Thymus (tissue), 11 donors: ENCODE results near the gene RBPMS2. TPM values are rescaled to one million over a fixed set of nuclear protein-coding genes. Genes with fewer than 3 reads are reported as not detected.
"Not testable (repeated sequence)": the region's sequence is repeated elsewhere in the genome, so short reads cannot be mapped to it uniquely, and the experiment has no call there.

Source experiments
- DNase-seq, 9 donors: peaks; one replicate each; pipeline ENCODE4 v3.0.0-alpha.2; 2013; ENCODE audit warnings: low spot score in 9 of 9, low read depth in 6 of 9, missing footprints in 1 of 9
- H3K27ac ChIP-seq, 2 donors: one replicate each; pipeline ENCODE4 v1.5.1; 2013; ENCODE audit warnings: control low read depth in 1 of 2, low read depth in 1 of 2, low read length in 1 of 2, mild to moderate bottlenecking in 1 of 2, moderate library complexity in 1 of 2
- H3K27me3 ChIP-seq, 2 donors: one replicate each; pipeline ENCODE4 v1.5.1; 2013; ENCODE audit warnings: low read length in 1 of 2; ENCODE audit not compliant: control insufficient read depth in 2 of 2, insufficient read depth in 1 of 2
- H3K36me3 ChIP-seq, 2 donors: one replicate each; pipeline ENCODE4 v1.5.1; 2013; ENCODE audit warnings: low read length in 1 of 2, mild to moderate bottlenecking in 1 of 2, moderate library complexity in 1 of 2; ENCODE audit not compliant: control insufficient read depth in 2 of 2, insufficient read depth in 2 of 2
- H3K4me1 ChIP-seq, 2 donors: one replicate each; pipeline ENCODE4 v1.5.1; 2013; ENCODE audit warnings: low read length in 2 of 2; ENCODE audit not compliant: control insufficient read depth in 2 of 2, insufficient read depth in 2 of 2
- H3K4me3 ChIP-seq, 2 donors: one replicate each; pipeline ENCODE4 v1.5.1; 2013; ENCODE audit warnings: low read length in 2 of 2, control low read depth in 1 of 2, mild to moderate bottlenecking in 1 of 2
- H3K9me3 ChIP-seq, 2 donors: one replicate each; pipeline ENCODE4 v1.5.1; 2013; ENCODE audit warnings: low read length in 1 of 2, mild to moderate bottlenecking in 1 of 2; ENCODE audit not compliant: control insufficient read depth in 2 of 2, insufficient read depth in 1 of 2
- WGBS: extraction: QIAGEN DNeasy Blood & Tissue Kit; methylation state at CpG from one replicate; pipeline ENCODE4 v1.1.7; 2013; 5-methylcytosine and 5-hydroxymethylcytosine counted together
- polyA plus RNA-seq: library from polyadenylated mRNA; stranded (reverse); fragments of 200-250 nt; gene quantifications from one replicate; pipeline ENCODE4 v1.2.3, GENCODE V29; 2013
- total RNA-seq: library from RNA; stranded (reverse); fragments of 120-200 nt; gene quantifications from one replicate; pipeline ENCODE4 v1.2.4, GENCODE V29; 2013
- donor health status: healthy.

RBPMS2 gene
- total and polyA plus RNA-seq, 2 donors = 0.19 to 4.2 TPM

DNA sequence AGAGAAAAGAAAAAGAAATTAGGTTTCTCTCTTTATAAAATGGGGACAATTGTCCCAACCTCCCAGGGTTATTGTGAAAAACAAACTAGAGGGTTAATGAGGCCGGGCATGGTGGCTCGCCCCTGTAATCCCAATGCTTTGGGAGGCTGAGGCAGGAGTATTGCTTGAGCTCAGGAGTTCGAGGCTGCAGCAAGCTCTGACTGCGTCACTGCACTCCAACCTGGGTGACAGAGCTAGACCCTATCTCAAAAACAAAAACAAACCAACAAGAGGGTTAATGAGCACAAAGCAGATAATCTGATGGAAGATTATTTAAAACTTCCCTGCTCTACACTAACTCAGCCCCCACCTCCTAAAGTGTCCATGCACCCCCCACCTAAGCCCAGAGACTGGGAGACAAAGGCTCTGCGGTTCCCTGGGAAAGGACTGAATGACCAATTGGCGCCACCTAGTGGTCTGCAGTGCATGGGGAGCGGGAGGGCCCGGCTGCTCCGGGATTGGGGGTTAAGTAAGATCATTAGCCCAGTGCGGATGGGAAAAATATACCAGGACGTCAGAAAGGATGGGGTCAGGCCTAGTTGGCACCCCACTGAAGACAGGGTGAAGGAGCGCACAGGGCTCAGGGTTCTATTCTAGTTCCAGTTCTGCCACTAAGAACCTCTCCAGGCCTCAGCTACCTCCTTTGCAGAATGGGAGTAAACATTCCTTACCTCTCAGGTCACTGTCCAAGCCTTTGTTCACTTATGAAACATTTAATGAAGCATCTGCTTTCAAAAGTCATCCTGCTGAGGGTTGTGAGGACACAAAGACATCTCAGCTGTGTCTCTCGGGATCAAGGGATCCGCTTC, 34.5 kb upstream of the RBPMS2 start:
- no peak overlapping the region for H3K27ac ChIP-seq
- 43% methylated on average over 14 of the region's 14 CpGs for WGBS
- DNase-seq = peak in 6 of 9 donors; percentile 38 to 73 (median 64)
- no peaks in the 10 kb centered on the region for H3K4me1 ChIP-seq
- H3K36me3 ChIP-seq = no peaks in the 10 kb centered on the region
- no peaks in the 10 kb centered on the region for H3K9me3 ChIP-seq
- H3K27me3 ChIP-seq = peaks cover 3 to 6% of the 10 kb centered on the region in 2 donors
- H3K4me3 ChIP-seq = no peak overlapping the region

DNA sequence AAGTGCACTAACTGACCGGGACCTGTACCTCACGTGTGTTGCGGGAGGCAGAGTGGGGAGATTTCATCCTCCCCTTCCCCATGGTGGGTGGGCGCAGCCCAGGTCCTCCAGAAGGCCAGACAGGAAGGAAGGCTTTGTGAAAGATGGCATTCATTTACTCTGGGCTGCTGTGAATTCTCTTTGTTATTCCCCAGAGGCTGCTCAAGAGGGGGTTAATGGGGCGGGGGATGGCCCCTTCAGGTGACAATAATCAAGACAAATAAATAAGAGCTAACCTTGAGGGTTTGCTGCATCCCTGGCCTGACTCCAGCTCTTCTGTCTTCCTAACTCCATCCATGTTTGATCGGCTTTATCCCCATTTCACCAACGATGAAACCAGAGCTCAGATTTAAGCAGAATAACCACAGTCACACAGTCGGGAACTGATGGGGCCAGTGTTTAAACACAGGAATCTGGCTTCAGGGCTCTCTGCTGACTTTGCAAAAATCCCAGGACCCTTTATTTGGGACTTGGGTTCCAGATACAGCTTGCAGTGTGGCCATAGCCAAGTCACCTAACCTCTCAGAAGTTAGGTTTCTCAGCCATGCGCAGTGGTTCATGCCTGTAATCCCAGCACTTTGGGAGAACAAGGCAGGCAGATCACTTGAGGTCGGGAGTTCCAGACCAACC, 33.5 kb upstream of the RBPMS2 start:
- no peaks in the 10 kb centered on the region for H3K36me3 ChIP-seq
- no peaks in the 10 kb centered on the region for H3K9me3 ChIP-seq
- no peak overlapping the region for H3K4me3 ChIP-seq
- H3K4me1 ChIP-seq = no peaks in the 10 kb centered on the region
- DNase-seq = no peak
- 86% methylated on average over 10 of the region's 10 CpGs for WGBS
- H3K27me3 ChIP-seq = peaks cover 3 to 6% of the 10 kb centered on the region in 2 donors
- H3K27ac ChIP-seq = no peak overlapping the region

DNA sequence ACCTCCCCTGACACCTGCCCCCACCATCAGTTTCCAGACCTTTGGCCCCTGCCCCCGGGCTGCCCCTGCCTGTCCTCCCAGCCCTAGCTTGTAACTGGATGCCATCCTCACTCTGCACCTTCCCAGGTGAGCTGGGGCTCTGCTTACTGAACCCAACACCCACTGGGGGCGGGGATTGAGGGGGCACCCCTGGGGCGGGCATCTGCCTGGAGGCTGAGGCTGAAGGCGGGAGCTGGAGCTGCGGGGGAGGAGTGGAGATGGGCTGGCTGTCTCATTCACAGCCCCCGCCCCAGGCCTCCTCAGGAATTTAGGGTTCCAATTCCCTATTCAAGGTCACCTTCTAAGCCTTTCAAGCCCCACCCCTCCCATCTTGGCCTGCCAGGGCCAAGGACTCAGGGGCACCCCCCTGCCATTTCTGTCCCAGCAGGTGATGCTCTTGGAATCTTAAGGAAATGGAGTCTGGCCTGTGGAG, 32.4 kb upstream of the RBPMS2 start:
- H3K4me1 ChIP-seq = no peaks in the 10 kb centered on the region
- H3K27me3 ChIP-seq = peaks cover 3 to 6% of the 10 kb centered on the region in 2 donors
- DNase-seq = no peak
- WGBS = 93% methylated on average over 6 of the region's 6 CpGs
- H3K36me3 ChIP-seq = no peaks in the 10 kb centered on the region
- H3K4me3 ChIP-seq = no peak overlapping the region
- no peak overlapping the region for H3K27ac ChIP-seq
- no peaks in the 10 kb centered on the region for H3K9me3 ChIP-seq

DNA sequence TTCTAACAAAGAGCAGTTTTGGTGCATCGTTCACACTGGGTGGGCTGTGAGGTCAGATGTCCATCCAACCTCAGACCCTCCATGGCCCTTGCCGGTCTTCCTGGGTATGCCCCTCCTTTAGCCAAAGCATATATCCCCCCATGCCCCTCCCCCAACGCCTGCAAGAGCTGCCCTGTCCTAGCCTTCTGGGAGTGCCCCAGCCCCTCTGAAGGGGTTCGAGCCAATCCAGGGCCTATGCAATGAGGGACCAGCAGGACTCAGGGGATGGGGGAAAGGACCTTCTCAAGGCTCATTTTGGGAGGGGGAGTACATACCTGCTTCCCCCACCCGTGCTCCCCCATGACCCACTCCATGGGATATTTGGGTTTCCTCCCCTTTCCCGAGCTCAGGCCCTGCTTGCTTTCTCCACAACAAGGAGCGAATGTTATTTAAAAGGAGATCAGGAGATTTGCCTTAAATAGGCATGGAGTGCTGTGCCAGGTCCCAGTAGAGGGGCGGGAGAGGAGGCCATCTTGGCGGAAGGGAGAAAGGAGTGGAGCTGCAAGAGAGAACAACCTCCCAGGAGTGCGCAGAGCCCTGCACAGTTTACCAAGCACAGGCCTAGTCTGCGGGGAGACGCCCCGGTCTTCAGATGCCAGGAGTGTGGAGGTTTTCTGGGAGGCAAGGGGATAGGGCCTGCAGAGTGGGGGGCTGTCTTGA, 31.8 kb upstream of the RBPMS2 start:
- Histone ChIP-seq H3K27me3 (peaks cover 3 to 6% of the 10 kb centered on the region in 2 donors), H3K4me3 (no peak overlapping the region), H3K4me1 (no peaks in the 10 kb centered on the region), H3K36me3 (no peaks in the 10 kb centered on the region), H3K27ac (no peak overlapping the region), H3K9me3 (no peaks in the 10 kb centered on the region)
- no peak for DNase-seq
- WGBS = 96% methylated on average over 13 of the region's 13 CpGs

DNA sequence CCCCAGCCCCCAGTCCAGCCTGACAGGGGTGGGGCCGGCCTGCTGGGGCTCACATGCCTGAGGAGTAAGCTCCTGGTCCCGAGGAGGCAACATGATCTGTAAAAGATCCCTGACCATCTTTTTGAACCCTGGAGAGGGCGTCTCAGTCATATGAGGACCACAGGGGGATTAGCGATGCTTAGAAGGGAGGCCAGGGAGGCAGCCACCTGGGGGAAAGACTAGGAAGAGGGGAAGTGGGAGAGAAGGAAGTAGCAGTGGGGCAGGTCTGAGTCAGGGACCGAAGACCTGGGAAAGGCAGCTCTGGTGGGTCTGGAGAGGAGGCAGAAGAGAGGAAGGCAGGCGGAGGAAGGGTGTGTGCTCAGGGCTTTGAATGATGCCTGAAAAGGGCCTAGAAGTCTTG, 31.1 kb upstream of the RBPMS2 start:
- DNase-seq = no peak
- Histone ChIP-seq H3K4me1 (peaks cover 0 to 7% of the 10 kb centered on the region in 2 donors), H3K27me3 (peaks cover 3 to 6% of the 10 kb centered on the region in 2 donors), H3K9me3 (no peaks in the 10 kb centered on the region), H3K27ac (no peak overlapping the region), H3K4me3 (no peak overlapping the region), H3K36me3 (no peaks in the 10 kb centered on the region)
- WGBS = 90% methylated on average over 6 of the region's 6 CpGs

DNA sequence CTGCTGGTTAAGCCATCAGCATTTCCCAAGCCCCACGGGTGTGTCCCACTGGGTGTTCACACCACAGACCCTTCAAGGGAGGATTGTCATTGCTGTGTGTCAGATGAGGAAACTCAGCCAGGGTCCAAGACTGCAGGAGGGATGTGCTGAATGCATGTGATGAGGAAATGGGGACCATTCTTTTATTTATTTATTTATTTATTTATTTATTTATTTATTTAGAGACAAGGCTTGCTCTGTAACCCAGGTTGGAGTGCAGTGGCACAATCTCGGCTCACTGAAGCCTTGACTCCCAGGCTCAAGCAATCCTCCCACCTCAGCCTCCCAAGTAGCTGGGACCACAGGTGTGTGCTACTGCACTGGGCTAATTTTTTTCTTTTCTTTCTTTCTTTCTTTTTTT, 29.2 kb upstream of the RBPMS2 start:
- no peaks in the 10 kb centered on the region for H3K9me3 ChIP-seq
- 45% methylated on average over 2 of the region's 2 CpGs for WGBS
- H3K27ac ChIP-seq = no peak overlapping the region
- H3K4me3 ChIP-seq = no peak overlapping the region
- H3K4me1 ChIP-seq = peaks cover 0 to 7% of the 10 kb centered on the region in 2 donors
- no peaks in the 10 kb centered on the region for H3K36me3 ChIP-seq
- DNase-seq = no peak
- H3K27me3 ChIP-seq = peaks cover 0 to 3% of the 10 kb centered on the region in 2 donors

DNA sequence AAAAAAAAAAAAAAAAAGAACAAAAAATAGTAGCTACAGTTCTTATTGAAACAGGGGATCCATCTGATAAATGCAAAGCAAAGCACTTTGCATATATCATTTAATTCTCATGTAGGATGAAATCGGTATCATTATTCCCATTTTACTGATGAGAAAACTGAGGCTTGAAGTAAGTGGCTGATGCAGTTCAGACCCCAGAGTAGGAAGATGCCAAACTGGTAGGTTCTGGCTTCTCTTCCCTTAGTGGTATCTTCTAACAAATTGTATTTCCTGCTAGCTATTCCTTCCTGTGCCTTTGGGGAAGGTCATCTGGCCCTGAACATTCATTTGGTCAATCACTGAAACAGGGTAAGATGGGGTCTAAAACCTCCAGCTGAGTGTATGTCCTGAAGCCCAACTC, 28.1 kb upstream of the RBPMS2 start:
- peaks cover 0 to 7% of the 10 kb centered on the region in 2 donors for H3K4me1 ChIP-seq

DNA sequence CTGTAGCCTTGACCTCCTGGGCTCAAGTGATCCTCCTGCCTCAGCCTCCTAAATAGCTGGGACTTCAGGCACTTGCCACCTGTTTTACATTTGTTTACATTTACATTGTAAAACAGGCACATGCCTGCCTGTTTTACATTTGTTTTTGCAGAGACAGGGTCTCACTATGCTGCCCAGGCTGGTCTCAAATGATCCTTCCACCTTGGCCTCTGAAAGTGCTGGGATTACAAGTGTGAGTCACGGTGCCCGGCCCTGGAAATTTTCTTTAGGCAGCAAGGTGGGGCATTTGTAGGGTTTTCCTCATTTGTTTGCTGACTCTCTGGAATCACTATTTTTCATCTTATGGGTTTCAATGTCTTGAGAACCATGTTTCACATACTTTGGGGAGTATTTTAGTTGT, 25.1 kb upstream of the RBPMS2 start:
- H3K36me3 ChIP-seq = no peaks in the 10 kb centered on the region
- no peaks in the 10 kb centered on the region for H3K9me3 ChIP-seq
- no peak for DNase-seq
- H3K27ac ChIP-seq = no peak overlapping the region
- H3K4me3 ChIP-seq = no peak overlapping the region
- H3K4me1 ChIP-seq = peaks cover 0 to 7% of the 10 kb centered on the region in 2 donors
- over 99% methylated on average over 2 of the region's 2 CpGs for WGBS
- H3K27me3 ChIP-seq = no peaks in the 10 kb centered on the region

More for the DNA sequence above, 28.1 kb upstream of the RBPMS2 start:
- Histone ChIP-seq H3K9me3 (no peaks in the 10 kb centered on the region), H3K36me3 (no peaks in the 10 kb centered on the region), H3K27me3 (no peaks in the 10 kb centered on the region), H3K4me3 (no peak overlapping the region), H3K27ac (no peak overlapping the region)
- 99% methylated on average over 1 of the region's 1 CpG for WGBS
- no peak for DNase-seq

DNA sequence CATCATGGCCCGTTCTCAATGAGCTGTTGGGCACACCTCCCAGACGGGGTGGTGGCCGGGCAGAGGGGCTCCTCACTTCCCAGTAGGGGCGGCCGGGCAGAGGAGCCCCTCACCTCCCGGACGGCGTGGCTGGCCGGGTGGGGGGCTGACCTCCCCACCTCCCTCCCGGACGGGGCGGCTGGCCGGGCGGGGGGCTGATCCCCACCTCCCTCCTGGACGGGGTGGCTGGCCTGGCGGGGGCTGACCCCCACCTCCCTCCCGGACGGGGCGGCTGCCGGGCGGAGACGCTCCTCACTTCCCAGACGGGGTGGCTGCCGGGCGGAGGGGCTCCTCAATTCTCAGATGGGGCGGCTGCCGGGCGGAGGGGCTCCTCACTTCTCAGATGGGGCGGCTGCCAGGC, 23.5 kb upstream of the RBPMS2 start:
- not testable (repeated sequence) for H3K27me3 ChIP-seq, H3K4me3 ChIP-seq, DNase-seq, H3K4me1 ChIP-seq, H3K9me3 ChIP-seq, H3K36me3 ChIP-seq, H3K27ac ChIP-seq
- WGBS = 97% methylated on average over 16 of the region's 29 CpGs
